GM19463 (cell line): ENCODE results near the gene APC2.

Experiments
- ATAC-seq: cut with Tn5 transposase; IDR thresholded peaks from one replicate; pipeline ENCODE4 v1.9.1; 2021; ENCODE audit warnings: mild to moderate bottlenecking, moderate library complexity; ENCODE audit not compliant: unreplicated experiment

APC2 gene

DNA sequence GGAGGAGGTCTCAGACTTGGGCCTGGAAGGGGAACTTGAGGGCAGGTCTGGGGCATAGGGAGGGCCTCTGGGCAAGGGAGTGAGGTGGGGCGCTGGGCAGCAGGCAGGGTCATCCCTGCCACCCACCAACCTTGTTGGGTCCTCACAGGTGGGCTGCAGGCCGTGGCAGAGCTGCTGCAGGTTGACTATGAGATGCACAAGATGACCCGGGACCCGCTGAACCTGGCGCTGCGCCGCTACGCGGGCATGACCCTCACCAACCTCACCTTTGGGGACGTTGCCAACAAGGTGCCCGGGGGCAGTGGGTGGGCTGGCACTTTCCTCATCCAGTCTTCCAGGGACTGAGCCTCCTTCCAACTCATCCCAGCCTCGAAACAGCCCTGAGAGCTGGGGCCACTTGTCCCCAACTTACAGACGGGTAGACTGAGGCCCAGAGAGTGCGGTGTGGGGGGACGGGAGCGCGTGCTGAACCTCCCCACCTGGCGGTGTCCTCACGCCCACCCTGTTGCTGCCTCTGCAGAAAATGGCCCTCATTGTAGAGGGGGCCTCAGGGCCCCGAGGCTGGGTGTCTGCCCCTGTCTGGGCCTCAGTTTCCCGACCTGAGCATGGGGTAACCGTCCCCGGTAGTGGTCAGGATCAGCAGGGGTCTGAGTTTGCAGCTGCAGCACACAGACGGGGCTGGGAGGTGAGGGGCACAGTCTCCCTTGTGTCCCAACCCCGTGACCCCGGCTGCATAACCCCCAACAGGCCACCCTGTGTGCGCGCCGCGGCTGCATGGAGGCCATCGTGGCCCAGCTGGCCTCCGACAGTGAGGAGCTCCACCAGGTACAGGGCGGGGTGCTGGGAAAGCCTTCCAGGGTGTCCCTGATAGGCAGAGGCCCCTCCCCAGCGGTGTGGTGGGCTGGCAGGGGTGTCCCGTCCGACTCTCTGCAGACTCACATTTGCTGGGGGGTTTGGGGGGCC lies 10.4 kb downstream of the APC2 start:
- no peak for ATAC-seq

DNA sequence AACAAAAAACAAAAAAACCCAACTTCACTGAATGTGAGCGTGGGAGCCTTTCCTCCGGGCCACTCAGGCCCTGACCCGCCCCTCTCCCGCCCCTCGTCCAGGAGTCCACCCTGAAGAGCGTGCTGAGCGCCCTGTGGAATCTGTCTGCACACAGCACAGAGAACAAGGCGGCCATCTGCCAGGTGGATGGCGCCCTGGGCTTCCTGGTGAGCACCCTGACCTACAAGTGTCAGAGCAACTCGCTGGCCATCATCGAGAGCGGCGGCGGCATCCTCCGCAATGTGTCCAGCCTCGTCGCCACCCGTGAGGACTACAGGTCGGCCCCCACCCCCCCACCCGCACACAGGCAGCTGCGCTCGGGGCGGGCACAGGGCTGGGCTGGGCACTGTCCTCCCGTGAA lies 11.9 kb downstream of the APC2 start:
- no peak for ATAC-seq

DNA sequence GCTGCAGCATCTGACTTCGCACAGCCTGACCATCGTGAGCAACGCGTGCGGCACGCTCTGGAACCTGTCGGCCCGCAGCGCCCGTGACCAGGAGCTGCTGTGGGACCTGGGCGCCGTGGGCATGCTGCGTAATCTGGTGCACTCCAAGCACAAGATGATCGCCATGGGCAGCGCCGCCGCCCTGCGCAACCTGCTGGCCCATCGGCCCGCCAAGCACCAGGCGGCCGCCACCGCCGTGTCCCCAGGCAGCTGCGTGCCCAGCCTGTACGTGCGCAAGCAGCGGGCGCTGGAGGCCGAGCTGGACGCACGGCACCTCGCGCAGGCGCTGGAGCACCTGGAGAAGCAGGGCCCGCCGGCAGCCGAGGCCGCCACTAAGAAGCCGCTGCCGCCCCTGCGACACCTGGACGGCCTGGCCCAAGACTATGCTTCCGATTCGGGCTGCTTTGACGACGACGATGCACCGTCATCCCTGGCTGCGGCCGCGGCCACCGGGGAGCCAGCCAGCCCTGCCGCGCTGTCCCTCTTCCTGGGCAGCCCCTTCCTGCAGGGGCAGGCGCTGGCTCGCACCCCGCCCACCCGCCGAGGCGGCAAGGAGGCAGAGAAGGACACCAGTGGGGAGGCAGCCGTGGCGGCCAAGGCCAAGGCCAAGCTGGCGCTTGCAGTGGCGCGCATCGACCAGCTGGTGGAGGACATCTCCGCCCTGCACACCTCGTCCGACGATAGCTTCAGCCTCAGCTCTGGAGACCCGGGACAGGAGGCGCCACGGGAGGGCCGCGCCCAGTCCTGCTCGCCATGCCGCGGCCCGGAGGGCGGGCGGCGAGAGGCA lies 15.5 kb downstream of the APC2 start:
- no peak for ATAC-seq

DNA sequence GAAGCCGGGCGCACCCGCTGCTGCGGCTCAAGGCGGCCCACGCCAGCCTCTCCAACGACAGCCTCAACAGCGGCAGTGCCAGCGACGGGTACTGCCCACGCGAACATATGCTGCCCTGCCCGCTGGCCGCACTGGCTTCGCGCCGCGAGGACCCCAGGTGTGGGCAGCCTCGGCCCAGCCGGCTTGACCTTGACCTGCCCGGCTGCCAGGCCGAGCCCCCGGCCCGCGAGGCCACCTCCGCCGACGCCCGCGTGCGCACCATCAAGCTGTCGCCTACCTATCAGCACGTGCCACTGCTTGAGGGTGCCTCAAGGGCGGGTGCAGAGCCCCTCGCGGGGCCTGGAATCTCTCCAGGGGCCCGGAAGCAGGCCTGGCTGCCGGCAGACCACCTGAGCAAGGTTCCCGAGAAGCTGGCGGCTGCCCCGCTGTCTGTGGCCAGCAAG lies 16.1 kb downstream of the APC2 start:
- no peak for ATAC-seq

DNA sequence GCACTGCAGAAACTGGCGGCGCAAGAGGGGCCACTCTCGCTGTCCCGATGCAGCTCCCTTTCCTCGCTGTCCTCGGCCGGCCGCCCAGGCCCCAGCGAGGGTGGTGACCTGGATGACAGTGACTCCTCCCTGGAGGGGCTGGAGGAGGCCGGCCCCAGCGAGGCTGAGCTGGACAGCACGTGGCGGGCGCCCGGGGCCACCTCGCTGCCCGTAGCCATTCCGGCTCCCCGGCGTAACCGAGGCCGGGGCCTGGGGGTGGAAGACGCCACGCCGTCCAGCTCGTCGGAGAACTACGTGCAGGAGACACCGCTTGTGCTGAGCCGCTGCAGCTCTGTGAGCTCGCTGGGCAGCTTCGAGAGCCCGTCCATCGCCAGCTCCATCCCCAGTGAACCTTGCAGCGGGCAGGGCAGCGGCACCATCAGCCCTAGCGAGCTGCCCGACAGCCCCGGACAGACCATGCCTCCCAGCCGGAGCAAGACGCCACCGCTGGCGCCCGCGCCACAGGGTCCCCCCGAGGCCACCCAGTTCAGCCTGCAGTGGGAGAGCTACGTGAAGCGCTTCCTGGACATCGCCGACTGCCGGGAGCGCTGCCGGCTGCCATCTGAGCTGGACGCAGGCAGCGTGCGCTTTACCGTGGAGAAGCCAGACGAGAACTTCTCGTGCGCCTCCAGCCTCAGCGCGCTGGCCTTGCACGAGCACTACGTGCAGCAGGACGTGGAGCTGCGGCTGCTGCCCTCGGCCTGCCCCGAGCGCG lies 16.7 kb downstream of the APC2 start:
- no peak for ATAC-seq

DNA sequence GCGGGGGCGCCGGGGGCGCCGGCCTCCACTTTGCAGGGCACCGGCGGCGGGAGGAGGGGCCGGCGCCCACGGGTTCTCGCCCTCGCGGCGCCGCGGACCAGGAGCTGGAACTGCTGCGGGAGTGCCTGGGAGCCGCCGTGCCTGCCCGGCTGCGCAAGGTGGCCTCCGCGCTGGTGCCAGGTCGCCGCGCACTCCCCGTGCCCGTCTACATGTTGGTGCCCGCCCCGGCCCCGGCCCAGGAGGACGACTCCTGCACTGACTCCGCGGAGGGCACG lies 17.2 kb downstream of the APC2 start:
- ATAC-seq = no peak

DNA sequence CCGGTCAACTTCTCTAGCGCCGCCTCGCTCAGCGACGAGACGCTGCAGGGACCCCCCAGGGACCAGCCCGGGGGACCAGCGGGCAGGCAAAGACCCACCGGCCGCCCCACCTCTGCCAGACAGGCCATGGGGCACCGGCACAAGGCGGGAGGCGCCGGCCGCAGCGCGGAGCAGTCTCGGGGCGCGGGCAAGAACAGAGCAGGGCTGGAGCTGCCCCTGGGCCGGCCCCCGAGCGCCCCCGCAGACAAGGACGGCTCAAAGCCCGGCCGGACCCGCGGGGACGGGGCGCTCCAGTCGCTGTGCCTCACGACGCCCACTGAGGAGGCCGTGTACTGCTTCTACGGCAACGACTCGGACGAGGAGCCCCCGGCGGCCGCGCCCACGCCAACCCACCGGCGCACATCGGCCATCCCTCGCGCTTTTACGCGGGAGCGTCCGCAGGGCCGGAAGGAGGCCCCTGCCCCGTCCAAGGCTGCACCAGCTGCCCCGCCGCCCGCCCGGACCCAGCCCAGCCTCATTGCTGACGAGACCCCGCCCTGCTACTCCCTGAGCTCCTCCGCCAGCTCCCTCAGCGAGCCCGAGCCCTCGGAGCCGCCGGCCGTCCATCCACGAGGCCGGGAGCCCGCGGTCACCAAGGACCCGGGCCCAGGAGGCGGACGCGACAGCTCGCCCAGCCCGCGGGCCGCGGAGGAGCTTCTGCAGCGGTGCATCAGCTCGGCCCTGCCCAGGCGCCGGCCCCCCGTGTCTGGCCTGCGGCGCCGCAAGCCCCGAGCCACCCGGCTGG lies 17.8 kb downstream of the APC2 start:
- ATAC-seq = no peak

DNA sequence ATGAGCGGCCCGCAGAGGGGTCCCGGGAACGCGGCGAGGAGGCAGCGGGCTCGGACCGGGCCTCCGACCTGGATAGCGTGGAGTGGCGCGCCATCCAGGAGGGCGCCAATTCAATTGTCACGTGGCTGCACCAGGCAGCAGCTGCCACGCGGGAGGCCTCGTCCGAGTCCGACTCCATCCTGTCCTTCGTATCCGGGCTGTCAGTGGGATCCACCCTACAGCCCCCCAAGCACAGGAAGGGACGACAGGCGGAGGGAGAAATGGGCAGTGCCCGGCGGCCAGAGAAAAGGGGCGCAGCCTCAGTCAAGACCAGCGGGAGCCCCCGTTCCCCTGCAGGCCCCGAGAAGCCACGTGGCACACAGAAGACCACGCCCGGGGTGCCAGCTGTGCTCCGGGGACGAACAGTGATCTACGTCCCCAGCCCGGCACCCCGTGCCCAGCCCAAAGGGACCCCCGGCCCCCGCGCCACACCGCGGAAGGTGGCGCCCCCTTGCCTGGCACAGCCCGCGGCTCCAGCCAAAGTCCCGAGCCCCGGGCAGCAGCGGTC lies 18.4 kb downstream of the APC2 start:
- ATAC-seq = no peak

DNA sequence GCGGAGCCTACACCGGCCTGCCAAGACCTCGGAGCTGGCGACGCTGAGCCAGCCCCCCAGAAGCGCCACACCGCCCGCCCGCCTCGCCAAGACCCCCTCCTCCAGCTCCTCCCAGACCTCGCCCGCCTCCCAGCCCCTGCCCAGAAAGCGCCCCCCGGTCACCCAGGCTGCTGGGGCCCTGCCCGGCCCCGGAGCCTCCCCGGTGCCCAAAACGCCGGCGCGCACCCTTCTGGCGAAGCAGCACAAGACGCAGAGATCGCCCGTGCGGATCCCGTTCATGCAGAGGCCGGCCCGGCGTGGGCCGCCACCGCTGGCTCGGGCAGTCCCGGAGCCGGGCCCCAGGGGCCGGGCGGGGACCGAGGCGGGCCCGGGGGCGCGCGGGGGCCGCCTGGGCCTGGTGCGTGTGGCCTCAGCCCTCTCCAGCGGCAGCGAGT lies 18.9 kb downstream of the APC2 start:
- no peak for ATAC-seq

DNA sequence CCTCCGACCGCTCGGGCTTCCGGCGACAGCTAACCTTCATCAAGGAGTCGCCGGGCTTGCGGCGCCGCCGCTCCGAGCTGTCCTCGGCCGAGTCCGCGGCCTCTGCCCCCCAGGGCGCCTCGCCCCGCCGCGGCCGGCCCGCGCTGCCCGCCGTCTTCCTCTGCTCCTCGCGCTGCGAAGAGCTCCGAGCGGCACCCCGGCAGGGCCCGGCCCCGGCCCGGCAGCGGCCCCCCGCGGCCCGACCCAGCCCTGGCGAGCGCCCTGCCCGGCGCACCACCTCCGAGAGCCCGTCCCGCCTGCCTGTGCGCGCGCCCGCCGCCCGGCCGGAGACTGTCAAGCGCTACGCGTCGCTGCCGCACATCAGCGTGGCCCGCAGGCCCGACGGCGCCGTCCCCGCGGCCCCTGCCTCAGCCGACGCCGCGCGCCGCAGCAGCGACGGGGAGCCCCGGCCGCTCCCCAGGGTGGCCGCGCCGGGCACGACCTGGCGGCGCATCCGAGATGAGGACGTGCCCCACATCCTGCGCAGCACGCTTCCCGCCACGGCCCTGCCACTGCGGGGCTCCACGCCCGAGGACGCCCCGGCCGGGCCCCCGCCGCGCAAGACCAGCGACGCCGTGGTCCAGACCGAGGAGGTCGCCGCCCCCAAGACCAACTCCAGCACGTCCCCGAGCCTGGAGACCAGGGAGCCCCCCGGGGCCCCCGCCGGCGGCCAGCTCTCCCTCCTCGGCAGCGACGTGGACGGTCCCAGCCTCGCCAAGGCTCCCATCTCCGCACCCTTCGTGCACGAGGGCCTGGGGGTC lies 19.5 kb downstream of the APC2 start:
- ATAC-seq = no peak

DNA sequence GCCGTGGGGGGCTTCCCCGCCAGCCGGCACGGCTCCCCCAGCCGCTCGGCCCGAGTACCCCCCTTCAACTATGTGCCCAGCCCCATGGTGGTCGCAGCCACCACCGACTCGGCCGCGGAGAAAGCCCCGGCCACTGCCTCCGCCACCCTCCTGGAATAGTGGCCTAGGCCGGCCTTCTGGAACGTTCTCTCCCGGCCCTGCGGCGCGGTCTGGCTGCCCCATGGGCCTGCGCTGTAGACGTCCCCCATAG lies 20.1 kb downstream of the APC2 start:
- ATAC-seq = no peak

DNA sequence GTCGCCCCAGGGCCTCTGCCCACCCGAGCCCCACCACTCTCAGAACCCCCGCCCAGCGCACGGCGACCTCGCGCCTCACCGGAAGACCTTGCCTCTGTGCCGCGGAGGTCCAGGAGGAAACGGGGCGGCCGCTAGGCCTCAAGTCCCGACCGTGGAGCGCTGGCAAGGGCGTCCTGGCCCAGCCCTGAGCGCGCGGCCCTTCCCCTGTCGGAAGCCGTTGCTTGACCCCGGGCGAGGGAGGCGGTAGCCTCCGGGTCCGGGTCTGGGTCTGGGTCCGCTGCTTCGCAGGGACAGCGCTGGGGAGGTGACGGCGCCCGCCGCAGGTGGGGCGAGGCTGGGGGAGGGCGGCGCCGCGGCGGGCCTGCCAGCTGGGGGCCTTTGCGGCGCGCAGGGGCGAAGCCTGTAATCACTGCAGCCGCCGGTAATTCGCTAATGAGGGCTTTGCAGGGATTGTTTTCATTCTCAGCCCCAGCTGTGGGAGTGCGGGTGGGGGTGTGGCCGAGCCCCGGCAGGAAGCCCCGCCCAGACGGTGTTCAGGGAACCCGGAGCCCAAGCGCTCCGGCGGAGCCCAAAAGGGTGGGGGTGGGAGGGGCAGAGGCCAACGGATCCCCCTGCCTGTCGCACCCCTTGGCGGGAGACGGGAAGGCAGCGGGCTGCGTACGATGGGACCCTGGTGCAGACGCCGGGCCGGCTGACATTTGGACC lies 20.5 kb downstream of the APC2 start:
- ATAC-seq = no peak

DNA sequence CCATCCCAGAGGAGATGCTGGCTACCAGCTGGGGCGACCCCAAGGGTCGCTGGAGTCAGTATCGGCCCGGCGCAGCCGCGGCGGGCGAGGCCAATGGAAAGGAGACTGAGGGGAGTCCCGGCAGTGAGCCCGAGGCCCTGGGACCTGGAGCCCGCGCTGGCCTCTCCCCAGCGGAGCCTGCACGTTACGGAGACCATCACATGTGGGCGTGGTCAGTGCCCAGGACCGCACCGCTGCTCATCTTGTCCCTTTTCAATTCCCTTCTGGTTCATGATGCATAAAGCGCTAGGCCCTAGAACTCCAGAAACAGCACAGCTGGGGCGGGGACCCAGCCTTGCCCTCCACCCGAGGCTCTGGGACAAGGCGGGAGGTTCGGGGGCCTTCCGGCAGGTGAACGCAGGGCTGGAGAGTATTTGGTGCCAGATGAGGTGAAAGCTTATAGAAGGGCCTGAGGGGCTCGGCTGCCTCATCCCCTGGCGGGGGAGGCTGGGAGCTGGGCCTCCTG lies 21.1 kb downstream of the APC2 start:
- ATAC-seq = no peak

DNA sequence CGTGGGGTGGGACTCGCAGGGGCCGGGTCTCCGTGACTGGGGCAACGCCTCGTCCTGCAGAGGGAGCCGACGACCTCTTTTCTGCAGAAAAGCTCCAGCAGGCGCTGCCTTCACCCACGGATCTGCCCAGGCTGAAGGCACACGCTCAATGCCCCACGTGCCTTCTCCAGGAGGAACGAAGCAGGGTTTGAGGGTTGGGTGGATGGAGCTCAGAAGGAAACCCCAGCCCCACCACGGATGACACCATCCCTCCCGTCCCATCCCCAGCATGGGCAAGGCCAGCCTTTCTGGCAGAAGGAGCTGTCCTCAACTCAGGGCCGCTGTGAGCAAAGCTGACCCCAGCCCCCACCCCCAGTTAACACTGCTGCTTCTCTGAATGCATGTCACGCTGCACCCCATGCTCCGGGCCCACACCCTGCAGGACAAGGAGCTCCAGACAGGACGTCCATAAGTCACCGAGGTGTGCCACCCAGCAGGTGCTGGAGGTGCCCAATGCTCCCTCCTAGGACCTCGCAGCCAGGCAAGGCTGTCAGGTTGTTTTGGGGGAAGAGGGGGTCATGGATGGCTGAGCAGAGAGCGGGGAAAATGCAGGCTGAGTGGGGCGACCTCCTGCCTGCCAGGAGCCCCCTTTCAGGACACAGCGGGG lies 21.7 kb downstream of the APC2 start:
- no peak for ATAC-seq

DNA sequence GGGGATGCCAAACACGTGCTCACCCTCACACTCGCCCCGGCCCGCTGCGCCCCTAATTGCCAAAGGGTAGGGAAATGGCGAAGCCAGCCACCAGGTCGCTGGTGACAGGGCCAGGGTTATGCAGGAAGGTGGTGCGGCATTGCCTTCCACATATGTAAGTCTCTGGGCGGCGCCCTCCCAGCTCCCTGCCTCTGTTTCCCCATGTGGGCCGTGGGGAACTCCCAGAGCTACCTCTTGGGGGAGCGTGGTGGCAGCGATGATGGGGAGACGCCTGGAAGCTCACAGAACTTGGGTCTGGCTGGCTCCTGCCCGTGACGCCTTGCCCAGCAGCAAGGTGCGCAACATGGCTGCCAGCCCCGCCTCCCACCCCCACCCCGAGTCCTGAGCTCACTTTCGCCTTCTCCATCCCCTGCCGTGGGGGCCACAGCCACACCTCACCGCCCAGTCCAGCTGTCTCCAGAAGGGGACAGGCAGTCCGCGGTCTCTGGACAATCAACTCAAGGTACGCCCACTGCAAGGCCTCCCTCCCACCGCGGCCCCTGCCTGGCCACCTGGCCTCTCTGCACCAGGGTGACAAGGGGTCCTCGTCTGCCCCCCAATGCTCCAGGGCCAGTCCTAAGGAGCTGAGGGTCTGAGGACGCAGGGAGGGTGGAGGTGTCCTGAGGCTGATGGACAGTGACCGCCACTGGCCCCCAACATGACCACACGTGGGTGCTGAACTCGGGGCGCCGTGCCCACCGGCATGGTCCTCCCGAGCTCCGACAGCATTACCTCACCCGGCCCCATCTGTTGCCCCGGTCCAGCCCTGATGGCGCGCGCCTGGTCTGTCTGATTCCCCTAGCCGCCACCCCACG lies 22.5 kb downstream of the APC2 start:
- no peak for ATAC-seq

DNA sequence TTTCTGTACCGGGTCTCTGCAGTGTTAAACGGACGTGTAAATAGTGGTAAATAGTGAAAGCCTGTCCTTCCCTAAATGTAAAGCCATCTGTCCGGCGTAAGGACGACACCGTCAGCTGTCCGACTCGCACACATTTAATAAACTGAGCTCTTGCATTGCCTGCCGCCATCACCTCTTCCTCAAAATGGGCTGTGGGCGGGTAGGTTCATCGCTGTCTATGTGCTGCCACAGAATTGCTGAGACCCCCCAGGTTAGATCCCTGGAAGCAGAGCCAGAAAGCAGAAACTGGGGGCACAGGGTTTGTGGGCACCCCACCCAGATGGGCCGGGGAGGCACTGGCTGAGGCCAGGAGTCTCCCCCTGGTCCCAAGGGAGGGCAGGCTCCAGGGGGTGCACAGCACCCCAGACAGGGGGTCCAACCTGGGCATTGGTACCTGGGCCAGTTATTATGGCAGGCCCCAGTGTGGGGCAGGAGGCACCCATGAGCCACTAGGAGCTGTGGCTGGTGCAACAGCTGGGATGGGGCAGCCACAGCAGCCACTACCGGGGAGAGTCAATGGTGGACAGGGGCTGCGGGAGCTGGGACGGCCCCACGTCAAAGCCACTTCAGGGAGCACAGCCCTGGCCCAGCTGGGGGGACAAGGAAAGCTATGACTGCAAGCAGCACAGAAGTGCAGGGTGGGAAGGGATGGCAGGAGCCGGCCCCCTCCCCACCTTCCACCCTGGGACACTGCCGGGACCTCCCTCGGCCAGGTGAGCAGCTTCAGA lies 23.3 kb downstream of the APC2 start:
- ATAC-seq = no peak
